A549 treated with RU486 at 1 μM for 4 hours (cell line): ENCODE results near the gene ARF3. TPM values are rescaled to one million over a fixed set of nuclear protein-coding genes. Genes with fewer than 3 reads are reported as not detected.

Source experiments
- total RNA-seq: library from RNA; stranded (reverse); fragments of 200-300 nt; extraction: Qiagen RNA extraction; gene quantifications from 5 replicates; pipeline ENCODE4 v1.2.3, GENCODE V29; 2022; ENCODE audit warnings: low read depth

The ARF3 gene
- total RNA-seq: 117 to 163 TPM (median 155 TPM) in 5 replicates

DNA sequence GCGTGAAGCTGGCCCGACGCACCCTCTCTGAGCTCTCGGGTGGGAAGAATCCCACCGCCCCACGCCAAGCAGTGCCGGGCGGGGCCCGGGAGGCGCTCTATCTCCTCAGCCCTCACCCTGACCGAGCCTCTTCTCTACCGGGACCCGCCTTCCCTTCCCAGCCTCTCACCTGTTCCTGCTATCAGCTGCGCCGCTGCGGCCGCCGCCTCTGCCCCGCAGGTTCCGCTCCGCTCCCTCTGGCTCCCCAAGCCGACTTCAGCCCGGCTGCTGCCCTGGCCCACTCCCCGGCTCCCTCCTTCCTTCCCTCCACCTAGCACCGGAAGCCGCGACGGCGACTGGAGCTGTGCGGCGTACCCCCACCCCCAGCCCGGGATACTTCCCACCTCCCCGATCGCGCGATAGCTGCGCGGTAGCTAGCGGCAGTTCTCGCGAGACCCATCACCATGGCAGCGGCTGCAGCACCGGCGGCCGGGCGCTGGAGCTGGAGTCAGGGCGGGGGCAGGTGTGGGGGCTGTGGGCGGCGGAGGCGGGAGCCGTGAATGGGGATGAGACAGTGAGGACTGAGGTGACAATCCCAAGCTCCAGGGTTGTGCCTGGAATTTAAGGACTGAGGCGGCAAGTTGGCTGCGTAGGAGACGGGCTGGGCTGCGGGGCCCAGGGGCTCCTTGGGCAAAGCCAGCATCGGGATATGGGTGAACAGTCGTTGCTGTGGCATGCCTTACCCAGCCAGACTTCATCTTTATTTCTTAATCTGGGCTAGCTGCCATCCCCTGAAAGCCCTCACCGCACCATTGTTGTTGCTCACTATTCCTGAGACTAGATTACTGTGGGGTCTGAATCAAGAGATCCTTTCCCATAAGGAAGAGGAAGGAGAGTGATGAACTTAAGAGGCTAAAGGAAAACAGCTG lies at the start of gene ARF3:
Gene ARF3 (minus strand): TSS at position 347 of the 908 bp plus-strand sequence. CDS start 16,392 bp downstream, outside the sequence.

DNA sequence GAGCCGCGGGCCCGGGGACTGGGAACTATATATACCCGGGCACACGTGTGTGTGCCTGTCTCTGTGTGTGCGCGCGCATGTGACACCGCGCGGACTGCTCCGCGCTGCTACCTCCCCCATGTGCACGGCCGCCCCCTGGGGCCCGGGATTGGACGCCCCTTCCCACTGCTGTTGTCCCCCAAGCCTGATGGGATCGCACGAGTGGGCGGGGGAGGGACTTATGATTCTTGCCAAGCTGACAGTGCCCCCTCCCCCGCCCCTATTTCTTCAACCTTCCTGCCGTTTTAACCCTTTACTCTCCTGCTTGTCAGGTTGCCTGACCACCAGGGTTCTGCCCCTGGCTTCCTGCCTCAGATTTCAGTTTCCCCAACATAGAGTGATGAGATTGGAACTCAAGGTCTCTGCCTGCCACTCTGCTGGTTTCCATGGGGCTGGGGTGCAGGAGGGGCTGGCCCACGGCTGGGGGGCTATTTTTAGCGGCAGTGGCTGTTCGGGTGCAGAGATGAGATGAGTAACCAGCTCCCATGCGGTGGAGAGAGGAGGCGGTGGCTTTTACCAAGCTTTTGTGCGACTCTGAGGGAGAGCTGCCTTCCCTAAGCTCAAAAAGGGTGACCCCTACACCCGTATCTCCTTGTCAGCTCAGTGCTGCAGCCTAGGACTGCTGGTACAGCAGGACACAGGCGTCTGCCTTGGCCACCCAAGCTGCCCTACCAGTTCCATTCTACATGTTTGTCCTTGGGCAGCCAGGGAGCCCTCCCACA lies 42.3 kb upstream of the ARF3 start, which contains the start of gene DDN:
Gene DDN (minus strand): TSS at position 5 of the 761 bp plus-strand sequence. CDS start 88 bp downstream, outside the sequence.

DNA sequence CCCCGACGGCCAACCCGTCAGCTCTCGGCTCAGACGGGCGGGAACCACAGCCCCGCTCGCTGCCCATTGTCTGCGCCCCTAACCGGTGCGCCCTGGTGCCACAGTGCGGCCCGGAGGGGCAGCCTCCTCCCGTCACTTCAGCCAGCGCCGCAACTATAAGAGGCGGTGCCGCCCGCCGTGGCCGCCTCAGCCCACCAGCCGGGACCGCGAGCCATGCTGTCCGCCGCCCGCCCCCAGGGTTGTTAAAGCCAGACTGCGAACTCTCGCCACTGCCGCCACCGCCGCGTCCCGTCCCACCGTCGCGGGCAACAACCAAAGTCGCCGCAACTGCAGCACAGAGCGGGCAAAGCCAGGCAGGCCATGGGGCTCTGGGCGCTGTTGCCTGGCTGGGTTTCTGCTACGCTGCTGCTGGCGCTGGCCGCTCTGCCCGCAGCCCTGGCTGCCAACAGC lies 21.0 kb upstream of the ARF3 start, which contains the start of gene WNT1:
Gene WNT1 (plus strand): TSS at position 32 of the 450 bp plus-strand sequence. CDS start 329 bp downstream, at position 361.

DNA sequence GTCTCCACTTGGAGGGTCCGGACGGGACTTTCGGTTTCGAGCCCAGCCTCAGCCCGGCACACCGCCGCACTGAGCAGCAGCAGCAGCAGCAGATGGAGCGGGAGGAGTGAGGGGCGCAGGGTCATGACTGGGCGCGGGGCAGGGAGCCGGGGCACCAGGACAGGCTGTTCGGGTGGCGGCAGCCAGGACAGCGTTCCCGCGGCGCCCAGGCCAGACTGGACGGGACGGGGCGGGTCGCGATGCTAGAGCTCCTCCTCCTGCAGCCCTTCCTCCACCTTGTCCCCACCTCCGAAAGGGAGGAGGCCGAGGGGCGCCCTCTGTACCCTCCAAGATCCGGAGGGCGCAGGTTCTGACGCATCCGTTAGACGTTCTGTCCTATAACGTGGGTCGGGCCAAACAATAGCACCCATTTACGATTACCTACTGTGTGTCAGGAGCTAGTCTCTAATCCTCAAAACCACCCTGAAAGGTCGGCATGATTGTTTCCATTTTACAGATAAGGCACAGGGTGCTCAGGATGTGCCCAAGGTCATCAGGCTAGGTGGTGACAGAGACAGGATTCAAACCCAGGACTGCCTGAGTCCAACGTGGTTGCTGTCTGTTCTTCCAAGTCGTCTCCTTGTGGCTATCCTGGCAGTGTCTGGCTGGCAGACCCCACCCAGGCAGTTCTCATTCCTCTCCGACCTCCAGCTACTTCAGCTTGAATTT lies 31.8 kb downstream of the ARF3 start, which contains the start of gene FKBP11:
Gene FKBP11 (minus strand): TSS at position 189 of the 708 bp plus-strand sequence. CDS start 64 bp downstream, at position 125.

Other genes with a start within 250 kb of the ARF3 start
- gene CCNT1, start 240.8 kb downstream of the ARF3 start, total RNA-seq: 9.2 to 15.9 TPM (median 14.0 TPM) in 5 replicates
- gene ADCY6, start 168.4 kb downstream of the ARF3 start, total RNA-seq: 10.1 to 16.3 TPM (median 15.7 TPM) in 5 replicates
- 28.2 to 48.8 TPM (median 36.0 TPM) in 5 replicates for gene CACNB3, start 139.0 kb downstream of the ARF3 start, total RNA-seq
- 80.3 to 88.0 TPM (median 82.8 TPM) in 5 replicates for gene DDX23, start 105.3 kb downstream of the ARF3 start, total RNA-seq
- gene RND1, start 91.6 kb downstream of the ARF3 start, total RNA-seq: 14.4 to 21.8 TPM (median 15.8 TPM) in 5 replicates
- gene FKBP11, start 32.0 kb downstream of the ARF3 start, total RNA-seq: 49.2 to 63.3 TPM (median 55.4 TPM) in 5 replicates
- 1.9 to 2.8 TPM (median 2.5 TPM) in 5 replicates for gene WNT10B, start 14.2 kb upstream of the ARF3 start, total RNA-seq
- gene WNT1, start 20.8 kb upstream of the ARF3 start, total RNA-seq: 0.18 TPM in 1 of 5 replicates, not detected in the others
- 0.66 to 0.97 TPM (median 0.81 TPM) in 5 replicates for gene DDN, start 41.9 kb upstream of the ARF3 start, total RNA-seq
- 38.9 to 46.2 TPM (median 40.0 TPM) in 5 replicates for gene PRKAG1, start 61.3 kb upstream of the ARF3 start, total RNA-seq
- 32.5 to 45.5 TPM (median 37.9 TPM) in 5 replicates for gene KMT2D, start 103.3 kb upstream of the ARF3 start, total RNA-seq
- 4.9 to 6.1 TPM (median 5.7 TPM) in 5 replicates for gene RHEBL1, start 112.5 kb upstream of the ARF3 start, total RNA-seq
- not detected in 5 replicates for gene DHH, start 137.3 kb upstream of the ARF3 start, total RNA-seq
- 11.4 to 17.1 TPM (median 12.8 TPM) in 5 replicates for gene LMBR1L, start 153.4 kb upstream of the ARF3 start, total RNA-seq
- 2,173 to 2,599 TPM (median 2,319 TPM) in 5 replicates for gene TUBA1B, start 173.9 kb upstream of the ARF3 start, total RNA-seq
- gene TUBA1A, start 231.6 kb upstream of the ARF3 start, total RNA-seq: 152 to 191 TPM (median 180 TPM) in 5 replicates